Mammary epithelial cell (primary cell): ENCODE data around the gene DIAPH2.

Source experiments
- CTCF ChIP-seq, 2 donors: IDR thresholded peaks in 1 of 2; conservative IDR thresholded peaks in 1 of 2; 2 replicates each; pipeline ENCODE4 v1.5.1; 2011 to 2012; ENCODE audit warnings: inconsistent platforms in 2 of 2, low read length in 2 of 2, mild to moderate bottlenecking in 2 of 2, control low read depth in 1 of 2, low read depth in 1 of 2; ENCODE audit not compliant: insufficient read depth in 1 of 2; ENCODE audit errors: extremely low read depth in 1 of 2
- EZH2 ChIP-seq: IDR thresholded peaks from 2 replicates; pipeline ENCODE4 v1.6.1; 2012; ENCODE audit warnings: low read length, inconsistent platforms, borderline replicate concordance

- TF ChIP-seq CTCF (conservative IDR thresholded peaks at IDR 0.05 in 1 of 2, IDR thresholded peaks at IDR 0.05 in 1 of 2; ENCODE audit: extremely low read depth in 1 of 2, insufficient read depth in 1 of 2, low read depth in 1 of 2, low read length in 2 of 2) (no peak), EZH2 (no peak)
Observed at GRCh38 chrX:97563531-97564133, 879.0 kb downstream of the DIAPH2 start.
